Mucosa of descending colon (tissue), 3 donors: ENCODE results near the gene PCBP3. TPM values are rescaled to one million over a fixed set of nuclear protein-coding genes. Genes with fewer than 3 reads are reported as not detected.

Experiments
- ATAC-seq: fragments of 200-7000 bp; cut with Tn5 transposase; one replicate; pipeline ENCODE4 v1.9.1; 2020; ENCODE audit warnings: mild to moderate bottlenecking, moderate library complexity
- DNase-seq, 3 donors: peaks; one replicate each; pipeline ENCODE4 v3.0.0-alpha.2; 2020
- H3K36me3 ChIP-seq: fragments of 200-600 bp; one replicate; pipeline ENCODE4 v1.8.0; 2021; ENCODE audit warnings: low read depth, mild to moderate bottlenecking
- H3K4me1 ChIP-seq: fragments of 200-600 bp; one replicate; pipeline ENCODE4 v1.8.0; 2021; ENCODE audit warnings: low read depth, mild to moderate bottlenecking
- H3K4me3 ChIP-seq: fragments of 200-600 bp; one replicate; pipeline ENCODE4 v1.8.0; 2021; ENCODE audit warnings: mild to moderate bottlenecking
- H3K9me3 ChIP-seq: fragments of 200-600 bp; one replicate; pipeline ENCODE4 v1.8.0; 2021; ENCODE audit warnings: mild to moderate bottlenecking
- CTCF ChIP-seq: fragments of 200-600 bp; IDR thresholded peaks from one replicate; pipeline ENCODE4 v1.8.0; 2022; ENCODE audit warnings: antibody characterized with exemption, mild to moderate bottlenecking
- intact Hi-C, 2 donors: fragments of 100-400 bp; cut with DNase I in 1 of 2; cut with micrococcal nuclease in 1 of 2; formaldehyde crosslinking; loops; one replicate each; pipeline versions ENCODE4 v1.11.0 to v1.11.1; 2022; cut with DNase I, micrococcal nuclease
- total RNA-seq, 3 donors: library from RNA; stranded (reverse); fragmentation: NEBNext Ultra II Directional in 2 of 3; extraction: Animal tissue kit (Norgen Biotek cat#: 25700) in 2 of 3; gene quantifications; one replicate each; pipeline versions ENCODE4 v1.2.1 to v1.2.4, GENCODE V29; 2021 to 2023
- donor health status: DM: no; HTN: no; CAD: no; lungs with moderate emphysema.
- donor health status: DM: no; HTN: no; CAD: no.
- donor health status: DM: no; HTN: yes; CAD: no.

Gene PCBP3
- total RNA-seq, 3 donors from 2014 or later, result 4.5 to 18.4 (median 7.6) TPM

- intact Hi-C loops, result no loop called here
- ATAC-seq (no peak), DNase-seq (no peak)
- TF ChIP-seq CTCF, result no peak
- Histone ChIP-seq H3K36me3 (no peaks in the 10 kb centered on the region), H3K4me1 (no peaks in the 10 kb centered on the region), H3K9me3 (no peaks in the 10 kb centered on the region), H3K4me3 (no peak overlapping the region)
These were observed 229.9 kb downstream of the PCBP3 start for GRCh38 chr21:45873418-45873817.

GRCh38 chr21:45873866-45874265, 230.3 kb downstream of the PCBP3 start:
- Histone ChIP-seq H3K9me3 (no peaks in the 10 kb centered on the region), H3K4me3 (no peak overlapping the region), H3K36me3 (no peaks in the 10 kb centered on the region), H3K4me1 (no peaks in the 10 kb centered on the region)
- DNase-seq (no peak), ATAC-seq (no peak)
- TF ChIP-seq CTCF, result no peak
- intact Hi-C loops, result no loop called here

- Histone ChIP-seq H3K4me3 (no peak overlapping the region), H3K9me3 (no peaks in the 10 kb centered on the region), H3K36me3 (no peaks in the 10 kb centered on the region), H3K4me1 (no peaks in the 10 kb centered on the region)
- intact Hi-C loops, result no loop called here
- ATAC-seq (peak; percentile 80), DNase-seq (peak; percentile 44 to 69 (median 52))
- no peak for TF ChIP-seq CTCF
These were observed 231.3 kb downstream of the PCBP3 start for GRCh38 chr21:45874716-45875415.

GRCh38 chr21:45875416-45875760, 231.9 kb downstream of the PCBP3 start:
- DNase-seq (peak in 2 of 3 donors; percentile 12 to 32), ATAC-seq (no peak)
- no peak for TF ChIP-seq CTCF
- H3K4me1 ChIP-seq, result no peaks in the 10 kb centered on the region
- intact Hi-C loops, result no loop called here
- no peaks in the 10 kb centered on the region for H3K9me3 ChIP-seq
- no peak overlapping the region for H3K4me3 ChIP-seq
- H3K36me3 ChIP-seq, result no peaks in the 10 kb centered on the region

GRCh38 chr21:45875881-45876280, 232.4 kb downstream of the PCBP3 start:
- no peaks in the 10 kb centered on the region for H3K9me3 ChIP-seq
- no peak overlapping the region for H3K4me3 ChIP-seq
- no peak for TF ChIP-seq CTCF
- DNase-seq, result peak in 2 of 3 donors; percentile 19 to 43
- no peaks in the 10 kb centered on the region for H3K36me3 ChIP-seq
- H3K4me1 ChIP-seq, result no peaks in the 10 kb centered on the region
- intact Hi-C loops, result no loop called here
- ATAC-seq, result no peak
